ENCODE measurements around the gene BAIAP2L2. TPM values are rescaled to one million over a fixed set of nuclear protein-coding genes. Genes with fewer than 3 reads are reported as not detected.
"Not testable (repeated sequence)": the region's sequence is repeated elsewhere in the genome, so short reads cannot be mapped to it uniquely, and the experiment has no call there.

Gene BAIAP2L2
- total RNA-seq, 4 donors from 2014 or later: 0.50 to 1.7 (median 1.1) TPM

- H3K4me3 ChIP-seq (replicated peaks in 1 of 3): no peak overlapping the region
- peaks cover 0 to 4% of the 10 kb centered on the region in 2 donors for H3K36me3 ChIP-seq
- DNase-seq: no peak
- no peaks in the 10 kb centered on the region for H3K9me3 ChIP-seq
- TF ChIP-seq CTCF (IDR thresholded peaks at IDR 0.05) (no peak), POLR2A (IDR thresholded peaks at IDR 0.05) (no peak)
- H3K27me3 ChIP-seq: no peaks in the 10 kb centered on the region
- 94 to 95% methylated on average over 16 to 20 of the region's 21 CpGs for WGBS, 2 donors
- no peaks in the 10 kb centered on the region for H3K4me1 ChIP-seq
- no peak overlapping the region for H3K27ac ChIP-seq
- intact Hi-C loops (cut with DNase I): no loop called here
Measured at GRCh38 chr22:38124236-38124974, 13.9 kb upstream of the BAIAP2L2 start.

- WGBS, 2 donors: 74 to 89% methylated on average over 6 of the region's 6 CpGs
- no peaks in the 10 kb centered on the region for H3K9me3 ChIP-seq
- no peak for DNase-seq
- no peaks in the 10 kb centered on the region for H3K4me1 ChIP-seq
- no peak overlapping the region for H3K4me3 ChIP-seq (replicated peaks in 1 of 3)
- intact Hi-C loops (cut with DNase I): no loop called here
- no peak overlapping the region for H3K27ac ChIP-seq
- TF ChIP-seq POLR2A (IDR thresholded peaks at IDR 0.05) (no peak), CTCF (IDR thresholded peaks at IDR 0.05) (no peak)
- H3K36me3 ChIP-seq: peaks cover 0 to 4% of the 10 kb centered on the region in 2 donors
- H3K27me3 ChIP-seq: no peaks in the 10 kb centered on the region
Measured at GRCh38 chr22:38122616-38123015, 12.1 kb upstream of the BAIAP2L2 start.

GRCh38 chr22:38120359-38121110 lies 10.1 kb upstream of the BAIAP2L2 start:
- TF ChIP-seq POLR2A (IDR thresholded peaks at IDR 0.05): no peak
- TF ChIP-seq CTCF (IDR thresholded peaks at IDR 0.05): no peak
- Histone ChIP-seq H3K27me3 (no peaks in the 10 kb centered on the region), H3K36me3 (peaks cover 0 to 4% of the 10 kb centered on the region in 2 donors), H3K9me3 (no peaks in the 10 kb centered on the region), H3K4me1 (no peaks in the 10 kb centered on the region), H3K27ac (no peak overlapping the region), H3K4me3 (replicated peaks in 1 of 3) (no peak overlapping the region)
- no peak for DNase-seq
- intact Hi-C loops (cut with DNase I): no loop called here
- 92 to 96% methylated on average over 15 to 28 of the region's 28 CpGs for WGBS, 2 donors

GRCh38 chr22:38118747-38119146 lies 8.3 kb upstream of the BAIAP2L2 start:
- intact Hi-C loops (cut with DNase I); DNase-seq; H3K9me3 ChIP-seq; H3K36me3 ChIP-seq; H3K4me3 ChIP-seq (replicated peaks in 1 of 3); H3K4me1 ChIP-seq; H3K27me3 ChIP-seq; H3K27ac ChIP-seq: not testable (repeated sequence)
- 96 to 100% methylated on average over 2 of the region's 2 CpGs for WGBS, 2 donors

GRCh38 chr22:38118182-38118581 lies 7.7 kb upstream of the BAIAP2L2 start:
- Histone ChIP-seq H3K9me3 (no peaks in the 10 kb centered on the region), H3K4me3 (replicated peaks in 1 of 3) (no peak overlapping the region), H3K4me1 (no peaks in the 10 kb centered on the region), H3K27me3 (no peaks in the 10 kb centered on the region), H3K36me3 (no peaks in the 10 kb centered on the region), H3K27ac (no peak overlapping the region)
- DNase-seq: no peak
- intact Hi-C loops (cut with DNase I): no loop called here
- WGBS, 2 donors: 88 to 94% methylated on average over 3 of the region's 3 CpGs
- TF ChIP-seq POLR2A (IDR thresholded peaks at IDR 0.05): no peak
- TF ChIP-seq CTCF (IDR thresholded peaks at IDR 0.05): no peak

GRCh38 chr22:38117556-38117955 lies 7.1 kb upstream of the BAIAP2L2 start:
- H3K4me1 ChIP-seq; H3K9me3 ChIP-seq; H3K36me3 ChIP-seq; intact Hi-C loops (cut with DNase I); H3K27ac ChIP-seq; DNase-seq; H3K27me3 ChIP-seq; H3K4me3 ChIP-seq (replicated peaks in 1 of 3): not testable (repeated sequence)
- WGBS, 2 donors: 88 to 93% methylated on average over 10 of the region's 10 CpGs
